Measurements from ENCODE around the gene FZR1. TPM values are rescaled to one million over a fixed set of nuclear protein-coding genes. Genes with fewer than 3 reads are reported as not detected.

The FZR1 gene
- total RNA-seq, 2 experiments from 2014 or later = 61.2 to 65.3 TPM

GRCh38 chr19:3481241-3482090, 24.6 kb upstream of the FZR1 start:
- no peaks in the 10 kb centered on the region for H3K36me3 ChIP-seq (ENCODE audit: insufficient read depth, low read length)
- peak; percentile 64 for DNase-seq (ENCODE audit: low spot score)
- no peaks in the 10 kb centered on the region for H4K20me1 ChIP-seq (ENCODE audit: insufficient read depth, low read length)
- peak overlapping the region; percentile 92 for H3K4me2 ChIP-seq (ENCODE audit: low read length)
- peak overlapping the region; percentile 84 for H3K27ac ChIP-seq (ENCODE audit: low read depth, low read length, poor library complexity, severe bottlenecking)
- CTCF ChIA-PET (ENCODE audit: unreplicated experiment) = interaction anchor here (0.5 to 0.6 kb wide), 2 partner anchors 9 to 206 kb away, joined by 3 read pairs; no protein-coding TSS in a partner anchor
- peak overlapping the region; percentile 65 for H3K4me3 ChIP-seq (ENCODE audit: low read depth, low read length, poor library complexity, severe bottlenecking)
- POLR2A ChIA-PET = no interaction called here
- H3K9me3 ChIP-seq (ENCODE audit: low read length) = no peaks in the 10 kb centered on the region
- no peaks in the 10 kb centered on the region for H3K79me2 ChIP-seq (ENCODE audit: insufficient read depth, low read depth, low read length)
- no peaks in the 10 kb centered on the region for H3K9me2 ChIP-seq (ENCODE audit: insufficient read depth, low read length)
- BruUV-seq (replicated peaks) = no TSS peak
- H3K4me1 ChIP-seq (ENCODE audit: insufficient read depth, low read length, poor library complexity, severe bottlenecking) = peaks cover 47% of the 10 kb centered on the region
- TF ChIP-seq CTCF (conservative IDR thresholded peaks at IDR 0.05; ENCODE audit: low read length) = no peak
- no peak for TF ChIP-seq EZH2phosphoT487 (IDR thresholded peaks at IDR 0.05; ENCODE audit: borderline replicate concordance, low read depth, low read length)
- peak overlapping the region; percentile 46 for H2AFZ ChIP-seq (ENCODE audit: low read length)
- intact Hi-C loops (cut with micrococcal nuclease; ENCODE audit: unreplicated experiment) = no loop called here

- POLR2A ChIA-PET = interaction anchor here (0.6 kb wide), 1 partner anchor 149 kb away, joined by 3 read pairs; no protein-coding TSS in a partner anchor
- intact Hi-C loops (cut with micrococcal nuclease; ENCODE audit: unreplicated experiment) = no loop called here
Measured at GRCh38 chr19:3482507-3483225, 23.4 kb upstream of the FZR1 start.

More at GRCh38 chr19:3482507-3483225, 23.4 kb upstream of the FZR1 start:
- H3K4me2 ChIP-seq (ENCODE audit: low read length) = 0 out of 2 replicates have a peak overlapping the region, but pooled peaks have one; percentile 92
- H2AFZ ChIP-seq (ENCODE audit: low read length) = no peak overlapping the region
- H3K4me3 ChIP-seq (ENCODE audit: low read depth, low read length, poor library complexity, severe bottlenecking) = no peak overlapping the region
- H3K9me3 ChIP-seq (ENCODE audit: low read length) = no peaks in the 10 kb centered on the region
- H3K79me2 ChIP-seq (ENCODE audit: insufficient read depth, low read depth, low read length) = no peaks in the 10 kb centered on the region
- H3K4me1 ChIP-seq (ENCODE audit: insufficient read depth, low read length, poor library complexity, severe bottlenecking) = peaks cover 47% of the 10 kb centered on the region
- no peak for DNase-seq (ENCODE audit: low spot score)
- peak overlapping the region; percentile 84 for H3K27ac ChIP-seq (ENCODE audit: low read depth, low read length, poor library complexity, severe bottlenecking)
- H4K20me1 ChIP-seq (ENCODE audit: insufficient read depth, low read length) = no peaks in the 10 kb centered on the region
- CTCF ChIA-PET (ENCODE audit: unreplicated experiment) = no interaction called here
- no TSS peak for BruUV-seq (replicated peaks)
- no peak for TF ChIP-seq CTCF (conservative IDR thresholded peaks at IDR 0.05; ENCODE audit: low read length)
- TF ChIP-seq EZH2phosphoT487 (IDR thresholded peaks at IDR 0.05; ENCODE audit: borderline replicate concordance, low read depth, low read length) = no peak
- H3K9me2 ChIP-seq (ENCODE audit: insufficient read depth, low read length) = no peaks in the 10 kb centered on the region
- H3K36me3 ChIP-seq (ENCODE audit: insufficient read depth, low read length) = no peaks in the 10 kb centered on the region

All from OCI-LY7 (cell line).